Body of pancreas (tissue), 4 donors: ENCODE results near the gene PRMT7. TPM values are rescaled to one million over a fixed set of nuclear protein-coding genes. Genes with fewer than 3 reads are reported as not detected.
A peak's percentile ranks its signal among the peaks of the same experiment; 100 is the strongest.

Experiments
- ATAC-seq: fragments of 150-250 bp; one replicate; pipeline ENCODE4 v1.9.1; 2016
- DNase-seq, 4 donors: peaks; one replicate each; pipeline ENCODE4 v3.0.0-alpha.2; 2019
- H3K27ac ChIP-seq, 4 donors: fragments of 200-600 bp; sonication (generic); 1 replicate in 3 of 4; 2 replicates in 1 of 4; pipeline versions ENCODE4 v1.5.1 to v1.6.1; 2016 to 2019; ENCODE audit warnings: mild to moderate bottlenecking in 1 of 4, mixed read lengths in 1 of 4, moderate library complexity in 1 of 4
- H3K27me3 ChIP-seq, 2 donors: fragments of 200-600 bp; sonication (generic); one replicate each; pipeline ENCODE4 v1.6.0; 2016; ENCODE audit warnings: mild to moderate bottlenecking in 1 of 2
- H3K36me3 ChIP-seq, 2 donors: fragments of 200-600 bp; sonication (generic); replicated peaks in 1 of 2; 2 replicates each; pipeline ENCODE4 v1.5.1; 2016; ENCODE audit warnings: low read depth in 2 of 2; ENCODE audit not compliant: insufficient read depth in 1 of 2
- H3K4me1 ChIP-seq: fragments of 200-600 bp; sonication (generic); one replicate; pipeline ENCODE4 v1.6.0; 2016
- H3K4me3 ChIP-seq, 2 donors: fragments of 200-600 bp; sonication (generic); 1 replicate in 1 of 2; 2 replicates in 1 of 2; pipeline ENCODE4 v1.5.1; 2016 to 2019
- H3K9me3 ChIP-seq, 3 donors: fragments of 200-600 bp; sonication (generic); 1 replicate in 2 of 3; 2 replicates in 1 of 3; pipeline ENCODE4 v1.5.1; 2016
- CTCF ChIP-seq, 7 experiments: fragments of 450-650 bp in 4 of 7; fragments of 200-600 bp in 3 of 7; sonication (generic) in 3 of 7; IDR thresholded peaks; one replicate each; pipeline ENCODE4 v1.5.1; 2016 to 2019; ENCODE audit warnings: antibody characterized with exemption in 7 of 7
- POLR2A ChIP-seq, 3 donors: fragments of 450-650 bp; IDR thresholded peaks; one replicate each; pipeline ENCODE4 v1.6.1; 2016; ENCODE audit warnings: antibody characterized with exemption in 3 of 3, mild to moderate bottlenecking in 2 of 3
- WGBS, 2 donors: methylation state at CpG; one replicate each; pipeline ENCODE4 v1.1.5; 2017; 5-methylcytosine and 5-hydroxymethylcytosine counted together
- intact Hi-C: fragments of 100-400 bp; cut with DNase I; formaldehyde crosslinking; loops from one replicate; pipeline ENCODE4 v1.15.1; 2023
- total RNA-seq, 2 donors: library from RNA; depleted of rRNA; stranded (reverse); fragments of >200 nt; gene quantifications; one replicate each; pipeline ENCODE4 v1.1.0, GENCODE V29; 2016

PRMT7 gene
- total RNA-seq, 2 donors from 2014 or later = 27.4 to 35.8 TPM

GRCh38 chr16:68328151-68328859, 17.5 kb downstream of the PRMT7 start:
- no peaks in the 10 kb centered on the region for H3K27me3 ChIP-seq
- no peak overlapping the region for H3K4me3 ChIP-seq
- WGBS, 2 donors = 40 to 43% methylated on average over 13 of the region's 13 CpGs
- intact Hi-C loops = loop anchor here (5.0 kb wide), 1 partner anchor 66 kb away; the partner anchor contains the start of gene SLC7A6
- DNase-seq (peak; percentile 80 to 84 (median 82)), ATAC-seq (peak; percentile 97)
- H3K9me3 ChIP-seq = no peaks in the 10 kb centered on the region
- peaks cover 0 to 10% of the 10 kb centered on the region in 2 donors for H3K36me3 ChIP-seq
- H3K4me1 ChIP-seq = no peaks in the 10 kb centered on the region
- H3K27ac ChIP-seq = no peak overlapping the region
- TF ChIP-seq POLR2A (IDR thresholded peaks at IDR 0.05) = no peak
- peak; percentile 76 to 96 (median 93) for TF ChIP-seq CTCF (IDR thresholded peaks at IDR 0.05)

- Histone ChIP-seq H3K27me3 (no peaks in the 10 kb centered on the region), H3K9me3 (no peaks in the 10 kb centered on the region), H3K4me3 (no peak overlapping the region), H3K4me1 (no peaks in the 10 kb centered on the region), H3K27ac (no peak overlapping the region), H3K36me3 (peaks cover 0 to 10% of the 10 kb centered on the region in 2 donors)
- no peak for DNase-seq
- ATAC-seq = no peak
- WGBS, 2 donors = 35% methylated on average over 3 of the region's 3 CpGs
- intact Hi-C loops = loop anchor here (5.0 kb wide), 1 partner anchor 67 kb away; the partner anchor contains the start of gene SLC7A6
- no peak for TF ChIP-seq POLR2A (IDR thresholded peaks at IDR 0.05)
- no peak for TF ChIP-seq CTCF (IDR thresholded peaks at IDR 0.05)
Observed at GRCh38 chr16:68328860-68329390, 18.1 kb downstream of the PRMT7 start.

- intact Hi-C loops = no loop called here
- H3K36me3 ChIP-seq = peaks cover 0 to 4% of the 10 kb centered on the region in 2 donors
- WGBS, 2 donors = 53 to 55% methylated on average over 4 of the region's 4 CpGs
Observed at GRCh38 chr16:68331879-68332410, 21.1 kb downstream of the PRMT7 start.

GRCh38 chr16:68332411-68333121, 21.7 kb downstream of the PRMT7 start:
- Histone ChIP-seq H3K9me3 (no peaks in the 10 kb centered on the region), H3K4me1 (no peaks in the 10 kb centered on the region), H3K4me3 (no peak overlapping the region), H3K27ac (peak overlapping the region in 1 of 4 donors; percentile 1), H3K27me3 (no peaks in the 10 kb centered on the region), H3K36me3 (peaks cover 0 to 6% of the 10 kb centered on the region in 2 donors)
- DNase-seq (peak in 1 of 4 donors; percentile 71), ATAC-seq (no peak)
- WGBS, 2 donors = 57 to 83% methylated on average over 7 of the region's 7 CpGs
- TF ChIP-seq POLR2A (IDR thresholded peaks at IDR 0.05) (no peak), CTCF (IDR thresholded peaks at IDR 0.05) (no peak)
- intact Hi-C loops = no loop called here

More at GRCh38 chr16:68331879-68332410, 21.1 kb downstream of the PRMT7 start:
- no peaks in the 10 kb centered on the region for H3K9me3 ChIP-seq
- no peak overlapping the region for H3K4me3 ChIP-seq
- DNase-seq = no peak
- H3K4me1 ChIP-seq = no peaks in the 10 kb centered on the region
- no peak overlapping the region for H3K27ac ChIP-seq
- no peak for ATAC-seq
- H3K27me3 ChIP-seq = no peaks in the 10 kb centered on the region
- no peak for TF ChIP-seq CTCF (IDR thresholded peaks at IDR 0.05)
- TF ChIP-seq POLR2A (IDR thresholded peaks at IDR 0.05) = no peak
